ENCODE results near the gene PPP1R9B.

The PPP1R9B gene

DNA sequence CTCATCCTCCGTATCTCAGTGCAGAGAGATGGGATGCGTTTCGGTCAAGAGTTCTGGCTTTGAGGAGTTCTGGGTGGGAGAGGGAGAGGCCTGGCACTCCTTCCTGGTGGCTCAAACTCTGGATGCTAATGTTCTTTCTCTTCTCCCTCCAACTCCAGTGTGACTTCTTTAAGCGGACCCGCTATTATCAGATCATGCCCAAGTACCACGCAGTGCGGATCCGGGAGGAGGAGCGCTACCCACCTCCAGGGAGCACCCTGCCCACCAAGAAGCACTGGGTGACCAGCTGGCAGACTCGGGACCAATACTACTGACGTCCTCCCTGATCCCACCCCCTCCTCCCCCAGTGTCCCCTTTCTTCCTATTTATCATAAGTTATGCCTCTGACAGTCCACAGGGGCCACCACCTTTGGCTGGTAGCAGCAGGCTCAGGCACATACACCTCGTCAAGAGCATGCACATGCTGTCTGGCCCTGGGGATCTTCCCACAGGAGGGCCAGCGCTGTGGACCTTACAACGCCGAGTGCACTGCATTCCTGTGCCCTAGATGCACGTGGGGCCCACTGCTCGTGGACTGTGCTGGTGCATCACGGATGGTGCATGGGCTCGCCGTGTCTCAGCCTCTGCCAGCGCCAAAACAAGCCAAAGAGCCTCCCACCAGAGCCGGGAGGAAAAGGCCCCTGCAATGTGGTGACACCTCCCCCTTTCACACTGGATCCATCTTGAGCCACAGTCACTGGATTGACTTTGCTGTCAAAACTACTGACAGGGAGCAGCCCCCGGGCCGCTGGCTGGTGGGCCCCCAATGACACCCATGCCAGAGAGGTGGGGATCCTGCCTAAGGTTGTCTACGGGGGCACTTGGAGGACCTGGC is 61.3 kb downstream of the PPP1R9B start:
- no peak for DNase-seq

DNA sequence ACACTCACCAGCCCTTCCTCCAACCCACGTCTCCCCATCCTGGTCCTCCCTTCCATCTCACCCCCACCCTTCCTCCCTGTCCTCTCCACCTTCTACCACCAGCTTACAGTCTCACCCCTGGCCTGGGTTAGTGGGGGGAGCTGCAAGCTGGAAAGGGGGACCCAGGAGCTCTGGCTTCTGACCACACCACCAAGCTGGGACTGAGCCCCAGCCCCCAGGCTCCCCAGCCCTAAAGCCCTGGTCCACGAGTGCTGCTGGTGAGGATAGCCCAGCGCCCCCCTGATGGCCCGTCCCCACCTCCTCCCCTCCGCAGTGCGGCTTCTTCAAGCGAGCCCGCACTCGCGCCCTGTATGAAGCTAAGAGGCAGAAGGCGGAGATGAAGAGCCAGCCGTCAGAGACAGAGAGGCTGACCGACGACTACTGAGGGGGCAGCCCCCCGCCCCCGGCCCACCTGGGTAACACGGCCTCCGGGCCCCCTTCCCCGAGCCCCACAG is 62.5 kb downstream of the PPP1R9B start:
- DNase-seq: no peak

DNA sequence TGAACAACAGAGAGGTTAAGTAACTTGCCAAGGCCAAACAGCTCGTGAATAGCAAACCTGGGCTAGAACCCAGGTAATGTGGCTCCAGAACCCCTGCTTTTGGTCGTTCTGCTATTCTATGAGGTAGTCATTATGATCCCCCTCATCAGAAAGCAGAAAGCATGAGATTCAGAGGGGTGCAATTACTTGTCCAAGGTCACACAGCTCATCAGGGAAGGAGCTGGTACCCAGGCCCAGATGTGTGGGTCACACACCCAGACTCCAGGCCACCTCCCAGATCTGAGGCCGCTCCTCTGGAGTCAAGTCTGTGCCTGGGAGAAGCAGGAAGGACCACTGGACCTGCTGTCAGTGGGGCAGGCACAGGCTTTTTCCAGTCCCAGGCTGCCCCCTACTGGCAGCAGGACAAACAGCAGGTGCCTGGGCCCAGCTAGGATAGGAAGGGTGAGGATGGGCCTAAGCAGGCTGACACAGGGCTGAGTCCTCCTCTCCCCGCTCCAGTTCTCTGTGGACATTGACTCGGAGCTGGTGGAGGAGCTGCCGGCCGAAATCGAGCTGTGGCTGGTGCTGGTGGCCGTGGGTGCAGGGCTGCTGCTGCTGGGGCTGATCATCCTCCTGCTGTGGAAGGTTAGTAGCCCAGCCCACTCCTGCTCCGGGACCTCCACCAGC is 63.1 kb downstream of the PPP1R9B start:
- DNase-seq: peak; percentile 78
